RCC 7860 (cell line): ENCODE data around the gene SPG21.

Experiments used
- DNase-seq: peaks from one replicate; pipeline ENCODE4 v3.0.0-alpha.2; 2015; ENCODE audit warnings: low spot score
- FAIRE-seq: peaks from 2 replicates; lab custom pipeline; 2012; peaks lifted over from hg19 to GRCh38; lab: Jason Lieb, UNC

Gene SPG21

GRCh38 chr15:64993290-64993689, 3.6 kb upstream of the SPG21 start:
- no peak for DNase-seq
- no peak for FAIRE-seq

DNA sequence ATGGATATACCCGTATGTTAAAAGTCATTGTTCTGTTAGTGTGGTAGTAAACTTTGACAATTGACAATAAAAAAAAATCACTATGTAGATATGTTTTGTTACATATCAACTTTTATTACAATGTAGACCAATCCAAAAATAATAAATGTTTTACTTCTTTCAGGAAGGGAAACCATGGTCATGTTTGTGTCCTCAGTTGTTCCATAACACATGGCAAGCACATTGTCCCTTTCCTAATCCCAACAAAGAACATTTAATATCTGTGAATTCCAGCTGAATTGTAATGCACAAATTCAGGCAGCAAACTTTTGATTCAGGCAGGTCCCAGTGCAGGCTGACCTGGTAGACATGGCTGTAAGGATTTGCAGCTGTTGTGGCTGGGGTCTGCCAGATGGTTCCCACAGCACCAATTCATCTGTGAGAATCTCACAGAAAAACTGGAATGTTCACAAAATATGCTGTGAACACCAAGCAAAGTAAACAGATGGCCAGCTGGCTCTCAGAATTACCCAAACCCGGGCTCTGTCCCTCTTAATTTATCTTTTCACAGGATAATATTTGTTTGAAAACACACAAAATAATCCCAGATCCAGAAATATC, 1.9 kb upstream of the SPG21 start:
- DNase-seq: no peak
- FAIRE-seq: no peak

GRCh38 chr15:64990168-64990470, 405 bp upstream of the SPG21 start:
- no peak for DNase-seq
- no peak for FAIRE-seq

GRCh38 chr15:64987136-64987535, 2.6 kb downstream of the SPG21 start:
- no peak for DNase-seq

DNA sequence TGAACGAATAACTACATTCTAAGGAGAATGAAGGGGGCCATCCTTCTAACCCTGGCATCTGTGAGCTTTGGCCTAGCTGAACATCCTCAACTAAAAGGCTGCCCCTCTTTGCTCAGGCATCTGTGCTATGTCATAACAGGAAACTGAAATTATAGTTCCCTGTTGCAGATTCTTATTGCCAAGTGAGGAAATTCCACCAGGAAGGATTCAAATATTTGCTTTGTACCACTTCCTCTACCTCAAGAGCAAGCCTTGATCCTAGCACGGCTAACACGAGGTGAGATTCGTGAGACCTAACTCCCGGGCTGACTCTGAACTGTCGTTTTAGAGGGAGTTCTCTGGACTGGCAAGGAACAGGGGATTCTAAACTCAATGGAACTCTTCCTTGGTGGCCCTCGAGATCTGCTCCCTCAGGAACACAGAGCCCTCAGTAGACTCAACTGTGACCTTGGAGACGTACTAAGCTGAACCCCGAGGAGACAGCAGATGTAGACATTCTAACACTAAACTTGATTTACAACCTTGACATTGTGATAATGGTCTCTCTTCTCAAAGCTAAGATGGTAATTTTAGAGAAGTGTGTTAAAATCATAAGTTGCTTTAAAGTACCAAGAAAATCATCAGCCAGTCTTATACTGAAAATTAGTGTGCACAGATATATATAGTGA, 4.2 kb downstream of the SPG21 start:
- no peak for FAIRE-seq
- DNase-seq: no peak

More at GRCh38 chr15:64987136-64987535, 2.6 kb downstream of the SPG21 start:
- no peak for FAIRE-seq

GRCh38 chr15:64982472-64982871, 7.2 kb downstream of the SPG21 start:
- FAIRE-seq: no peak
- DNase-seq: no peak

DNA sequence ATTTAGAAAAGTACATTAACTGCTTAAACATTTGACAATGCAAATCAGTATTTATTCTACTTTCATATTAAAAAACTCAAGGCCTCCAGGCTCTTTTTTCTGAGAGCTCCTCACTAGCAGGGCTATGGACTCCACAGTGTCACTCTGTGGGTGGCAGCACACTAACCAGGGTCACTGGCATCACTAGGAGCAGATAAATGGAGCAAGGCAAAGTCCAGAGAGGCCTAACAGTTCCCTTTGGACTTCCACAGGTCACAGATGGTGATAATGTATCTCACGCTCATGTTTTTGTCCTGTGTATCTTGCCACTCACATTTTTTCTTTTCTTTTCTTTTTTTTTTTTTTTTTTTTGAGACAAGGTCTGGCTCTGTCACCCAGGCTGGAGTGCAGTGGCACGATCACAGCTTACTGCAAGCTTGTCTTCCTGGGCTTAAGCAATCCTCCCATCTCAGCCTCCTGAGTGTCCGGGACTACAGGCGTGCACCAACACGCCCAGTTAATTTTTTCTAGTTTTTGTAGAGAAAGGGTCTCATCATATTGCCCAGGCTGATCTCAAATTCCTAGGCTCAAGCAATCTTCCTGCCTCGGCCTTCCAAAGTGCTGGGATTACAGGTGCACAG, 7.8 kb downstream of the SPG21 start:
- DNase-seq (no peak), FAIRE-seq (no peak)

GRCh38 chr15:64979252-64979710, 10.4 kb downstream of the SPG21 start:
- DNase-seq (no peak), FAIRE-seq (no peak)

DNA sequence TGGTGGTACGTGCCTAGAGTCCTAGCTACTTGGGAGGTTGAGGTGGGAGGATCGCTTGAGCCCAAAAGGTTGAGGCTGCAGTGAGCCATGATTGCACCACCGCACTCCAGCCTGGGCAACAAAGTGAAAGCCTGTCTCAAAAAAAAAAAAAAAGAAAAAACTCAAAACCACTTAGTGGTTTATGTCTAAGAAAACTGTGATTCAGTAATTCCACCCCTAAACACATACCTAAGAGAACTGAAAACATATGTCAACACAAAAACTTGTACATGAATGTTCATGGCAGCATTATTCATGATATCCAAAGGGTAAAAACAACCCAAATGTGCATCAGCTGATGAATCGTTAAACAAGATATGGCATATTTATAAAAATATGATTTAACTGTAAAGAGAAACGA, 14.3 kb downstream of the SPG21 start:
- FAIRE-seq (no peak), DNase-seq (no peak)

- FAIRE-seq (no peak), DNase-seq (no peak)
Measured at GRCh38 chr15:64970698-64971097, 19.0 kb downstream of the SPG21 start.

- DNase-seq: no peak
- FAIRE-seq: no peak
Measured at GRCh38 chr15:64969401-64969800, 20.3 kb downstream of the SPG21 start.

DNA sequence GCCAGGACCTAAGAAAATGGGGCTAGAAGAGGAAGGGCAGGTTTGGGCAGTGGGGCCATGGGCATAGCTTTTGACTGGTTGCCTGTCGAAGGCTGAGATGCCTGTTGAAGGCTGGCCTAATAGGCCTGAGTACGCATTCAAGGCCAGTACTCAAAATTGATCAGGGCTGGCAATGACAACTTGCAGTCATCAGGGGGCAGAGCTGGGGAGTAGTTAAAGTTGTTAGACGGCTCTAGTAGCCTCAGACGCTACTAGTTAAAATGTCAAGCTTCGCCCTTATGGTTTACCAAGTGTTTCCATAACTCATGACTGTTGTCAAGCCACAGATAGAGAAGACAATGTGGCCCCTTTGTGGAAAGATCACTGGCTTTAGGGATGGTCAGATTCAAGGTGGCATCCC, 28.7 kb downstream of the SPG21 start:
- no peak for FAIRE-seq
- no peak for DNase-seq

DNA sequence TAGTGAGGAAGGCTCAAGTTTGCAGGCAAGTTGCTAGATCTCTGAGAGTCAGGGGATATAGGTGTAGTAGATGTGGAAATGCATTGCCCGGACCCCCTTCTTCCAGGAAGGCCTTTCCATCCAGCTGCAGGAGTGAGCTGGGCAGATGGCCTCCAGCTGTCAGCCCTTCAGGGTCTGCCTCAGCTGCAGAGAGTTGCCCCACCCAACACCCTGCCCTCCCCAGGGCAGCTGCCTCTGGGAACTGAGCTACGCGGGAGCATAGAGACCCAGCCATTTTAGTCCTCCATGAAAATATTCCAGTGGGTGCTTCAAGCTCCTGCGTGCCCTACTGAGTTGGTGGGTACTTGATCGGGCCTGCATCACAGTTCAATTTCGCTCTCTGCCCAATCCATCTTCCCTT, 29.6 kb downstream of the SPG21 start:
- no peak for FAIRE-seq
- no peak for DNase-seq

DNA sequence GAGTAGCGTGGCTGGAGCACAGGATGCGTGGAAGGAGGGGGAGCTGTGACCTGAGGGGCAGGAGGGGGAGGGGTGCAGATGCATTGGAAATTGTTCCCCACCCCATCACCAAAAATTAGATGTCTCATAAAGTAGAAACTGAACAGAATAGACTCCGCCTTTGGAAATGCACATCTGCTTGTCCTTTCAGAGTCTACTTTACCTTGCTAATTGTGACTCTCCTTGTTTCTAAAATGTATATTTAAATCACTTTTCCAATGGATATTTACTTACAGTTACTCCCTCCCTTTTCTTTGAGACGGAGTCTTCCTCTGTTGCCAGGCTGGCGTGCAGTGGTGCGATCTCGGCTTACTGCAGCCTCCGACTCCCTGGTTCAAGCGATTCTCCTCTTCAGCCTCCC, 30.6 kb downstream of the SPG21 start:
- no peak for DNase-seq
- FAIRE-seq: no peak

DNA sequence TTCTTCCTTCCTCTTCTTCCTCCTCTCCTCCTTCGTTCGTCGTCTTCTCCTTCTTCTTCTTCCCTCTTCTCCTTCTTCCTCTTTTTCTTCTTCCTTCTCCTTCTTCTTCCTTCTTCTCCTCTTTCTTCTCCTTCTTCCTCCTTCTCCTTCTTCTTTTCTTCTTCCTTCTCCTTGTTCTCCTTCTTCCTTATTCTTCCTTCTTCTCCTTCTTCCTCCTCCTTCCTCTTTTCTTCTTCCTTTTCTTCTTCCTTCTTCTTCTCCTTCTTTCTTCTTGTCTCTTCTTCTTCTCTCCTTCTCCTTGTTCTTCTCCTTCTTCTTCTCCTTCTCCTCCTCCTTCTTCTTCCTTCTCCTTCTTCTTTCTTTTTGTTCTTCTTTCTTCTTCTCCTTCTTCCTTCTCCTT, 35.3 kb downstream of the SPG21 start:
- no peak for FAIRE-seq
- DNase-seq: no peak

DNA sequence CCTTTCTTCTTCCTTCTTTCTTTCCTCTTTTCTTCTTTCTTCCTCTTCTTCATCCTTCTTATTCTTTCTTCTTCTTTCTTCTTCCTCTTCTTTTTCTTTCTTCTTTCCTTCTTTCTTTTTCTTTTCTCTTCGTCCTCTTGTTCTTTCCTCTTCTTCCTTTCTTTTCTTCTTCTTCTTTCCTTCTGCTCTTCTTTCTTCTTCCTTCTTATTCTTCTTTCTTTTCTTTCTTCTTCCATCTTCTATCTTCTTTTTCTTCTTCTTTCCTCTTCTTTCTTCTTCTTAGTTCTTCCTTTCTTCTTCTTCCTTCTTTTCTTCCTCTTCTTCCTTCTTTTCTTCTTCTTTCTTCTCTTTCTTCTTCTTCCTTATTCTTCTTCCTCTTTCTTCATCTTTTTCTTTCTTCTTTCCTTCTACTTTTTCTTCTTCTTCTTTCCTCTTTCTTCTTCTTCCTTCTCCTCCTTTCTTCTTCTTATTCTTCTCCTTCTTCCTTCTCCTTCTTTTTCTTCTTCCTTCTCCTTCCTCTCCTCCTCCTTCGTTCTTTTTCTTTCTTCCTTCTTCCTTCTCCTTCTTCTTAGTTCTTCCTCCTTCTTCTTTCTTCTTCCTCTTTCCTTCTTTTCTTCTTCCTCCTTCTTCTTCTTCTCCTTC, 37.8 kb downstream of the SPG21 start:
- FAIRE-seq: no peak
- no peak for DNase-seq

GRCh38 chr15:64950888-64951287, 38.8 kb downstream of the SPG21 start:
- FAIRE-seq (no peak), DNase-seq (no peak)

- no peak for FAIRE-seq
- no peak for DNase-seq
Measured at GRCh38 chr15:64949383-64950186, 40.1 kb downstream of the SPG21 start.

DNA sequence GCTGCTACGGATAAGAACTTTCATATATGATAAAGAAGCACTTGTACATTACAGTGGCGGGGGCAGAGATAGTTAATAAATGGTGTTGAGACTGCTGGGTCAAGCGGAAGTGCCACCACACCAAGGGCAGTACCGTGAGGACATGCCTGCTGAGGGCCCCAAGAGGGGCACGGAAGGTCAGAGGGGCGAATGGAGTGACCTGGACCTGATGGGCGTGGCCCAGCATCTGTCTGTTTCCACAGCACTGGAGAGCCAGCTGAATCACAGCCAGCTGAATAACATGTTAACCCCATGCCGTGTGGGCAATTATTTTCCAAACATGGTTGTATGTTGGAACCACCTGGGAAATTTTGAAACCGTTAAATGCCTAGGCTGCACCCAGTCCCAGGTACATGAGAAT, 40.8 kb downstream of the SPG21 start:
- FAIRE-seq (no peak), DNase-seq (no peak)

DNA sequence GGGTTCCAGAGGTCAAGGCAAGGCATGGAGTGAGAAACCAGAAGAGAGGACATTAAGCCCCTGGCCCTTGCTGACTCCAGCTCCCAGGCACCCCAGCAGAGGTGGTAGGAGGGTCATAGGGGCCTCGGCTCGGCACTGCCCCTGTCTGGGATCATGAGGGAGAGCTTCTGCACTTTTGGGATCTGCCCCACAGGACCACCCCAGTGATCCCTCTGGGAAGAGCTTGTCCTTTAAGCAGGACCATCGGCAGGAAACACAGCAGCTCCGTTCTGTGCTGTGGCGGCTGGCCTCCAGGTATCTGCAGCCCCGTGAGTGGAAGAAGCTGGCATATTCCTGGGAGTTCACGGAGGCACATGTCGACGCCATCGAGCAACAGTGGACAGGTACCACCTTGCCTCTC, 42.5 kb downstream of the SPG21 start:
- no peak for DNase-seq
- no peak for FAIRE-seq

DNA sequence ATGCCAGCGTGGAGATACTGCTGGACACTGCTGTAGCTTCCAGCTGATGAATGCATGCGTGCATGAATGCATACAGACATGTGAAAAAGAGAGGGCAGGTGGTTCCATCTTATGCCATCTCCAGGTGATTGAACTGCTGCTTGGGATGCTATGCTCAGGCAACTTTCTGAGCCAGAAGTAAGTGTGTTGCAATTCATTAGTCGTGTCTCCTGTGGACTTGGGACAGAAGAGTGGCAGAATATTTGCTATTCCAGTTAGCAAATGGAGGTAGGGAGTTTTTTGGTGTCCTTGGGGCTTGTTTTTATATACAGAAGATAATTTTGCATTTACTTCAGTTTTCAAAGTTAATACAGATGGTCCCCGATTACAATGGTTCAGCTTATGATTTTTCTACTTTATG, 44.8 kb downstream of the SPG21 start:
- FAIRE-seq (no peak), DNase-seq (no peak)
